ENCODE measurements around the gene ZFAND4. TPM values are rescaled to one million over a fixed set of nuclear protein-coding genes. Genes with fewer than 3 reads are reported as not detected.

Gene ZFAND4
- total and polyA plus RNA-seq, 9 of the 15 experiments (the other 6 are each of a cell fraction or from before 2014, with no cell fraction given), result 0.42 to 3.0 (median 1.5) TPM

- CTCF ChIA-PET (ENCODE audit: low intra/inter-chr PET ratio), result no interaction called here
- in situ Hi-C loops (cut with MboI), result no loop called here
These were observed 83.6 kb downstream of the ZFAND4 start for GRCh38 chr10:45589009-45589408.

More at GRCh38 chr10:45589009-45589408, 83.6 kb downstream of the ZFAND4 start:
- no peak overlapping the region for H3K4me3 ChIP-seq
- no peak overlapping the region for H3K27ac ChIP-seq (ENCODE audit: extremely low read depth, low read depth, low read length)
- no TSS peak for BruUV-seq (replicated peaks)
- H3K4me2 ChIP-seq (ENCODE audit: insufficient read depth, low read length), result no peak overlapping the region
- H2AFZ ChIP-seq (ENCODE audit: low read depth, low read length), result no peak overlapping the region
- TF ChIP-seq SPI1 (IDR thresholded peaks at IDR 0.05; ENCODE audit: borderline replicate concordance, low read depth, low read length) (no peak), ZNF354B (CRISPR knock-in tag; IDR thresholded peaks at IDR 0.05) (no peak), ZNF316 (IDR thresholded peaks at IDR 0.05) (no peak), MTA2 (IDR thresholded peaks at IDR 0.05; ENCODE audit: low read depth) (no peak), MCM2 (IDR thresholded peaks at IDR 0.05; ENCODE audit: low read depth) (no peak), L3MBTL2 (IDR thresholded peaks at IDR 0.05) (no peak), PHF8 (IDR thresholded peaks at IDR 0.05; ENCODE audit: borderline replicate concordance, low read length) (no peak), ZNF592 (IDR thresholded peaks at IDR 0.05) (no peak), ZFP1 (CRISPR knock-in tag; IDR thresholded peaks at IDR 0.05) (no peak), E2F6 (IDR thresholded peaks at IDR 0.05; ENCODE audit: borderline replicate concordance in 1 of 2, extremely low read depth in 1 of 2, insufficient read depth in 1 of 2, insufficient read length in 1 of 2, low read depth in 1 of 2, low read length in 1 of 2, poor library complexity in 1 of 2, severe bottlenecking in 1 of 2) (no peak), PHB2 (IDR thresholded peaks at IDR 0.05; ENCODE audit: low read depth) (no peak), ZNF764 (CRISPR knock-in tag; IDR thresholded peaks at IDR 0.05; ENCODE audit: low read depth) (no peak), TGIF2 (CRISPR knock-in tag; IDR thresholded peaks at IDR 0.05) (no peak), FOXO4 (CRISPR knock-in tag; IDR thresholded peaks at IDR 0.05) (no peak), CBX2 (IDR thresholded peaks at IDR 0.05; ENCODE audit: insufficient read depth, low read length, poor library complexity, severe bottlenecking) (no peak)
- peaks cover 68% of the 10 kb centered on the region for H3K79me2 ChIP-seq (ENCODE audit: control insufficient read depth, insufficient read depth, low read length)
- H3K4me1 ChIP-seq (replicated peaks in 1 of 2; ENCODE audit: control insufficient read depth in 2 of 2, insufficient read depth in 2 of 2, low read length in 2 of 2), result peaks cover 0 to 8% of the 10 kb centered on the region in 2 experiments; a peak in 1 of 5 replicates
- no peak for DNase-seq (ENCODE audit: extremely low read depth in 1 of 4, low spot score in 3 of 4)
- H4K20me1 ChIP-seq (replicated peaks; ENCODE audit: control insufficient read depth, insufficient read depth, low read length), result no peaks in the 10 kb centered on the region
- no peak overlapping the region for H3K9ac ChIP-seq (ENCODE audit: insufficient read depth in 1 of 2, low read depth in 2 of 2, low read length in 2 of 2)
- FAIRE-seq, result no peak
- intact Hi-C loops (cut with micrococcal nuclease), result no loop called here
- ATAC-seq, result no peak
- H3K9me1 ChIP-seq (ENCODE audit: control insufficient read depth, insufficient read depth, low read length), result no peaks in the 10 kb centered on the region
- H3K36me3 ChIP-seq (ENCODE audit: control insufficient read depth, insufficient read depth, low read length), result peaks cover 17% of the 10 kb centered on the region
- POLR2A ChIA-PET, result interaction anchor here (0.5 kb wide), 1 partner anchor 288 kb away, joined by 3 read pairs; no protein-coding TSS in a partner anchor
- no peaks in the 10 kb centered on the region for H3K27me3 ChIP-seq (ENCODE audit: control insufficient read depth in 2 of 2, insufficient read depth in 2 of 2, low read length in 2 of 2)
- peaks cover 7% of the 10 kb centered on the region; the same call in 1 of the 2 replicates for H3K9me3 ChIP-seq (replicated peaks; ENCODE audit: control insufficient read depth, insufficient read depth, low read depth, low read length)
